Body of pancreas (tissue), 4 donors: ENCODE measurements around the gene KLK8. TPM values are rescaled to one million over a fixed set of nuclear protein-coding genes. Genes with fewer than 3 reads are reported as not detected.
"Not testable (repeated sequence)": the region's sequence is repeated elsewhere in the genome, so short reads cannot be mapped to it uniquely, and the experiment has no call there.

Source experiments
- ATAC-seq: fragments of 150-250 bp; one replicate; pipeline ENCODE4 v1.9.1; 2016
- DNase-seq, 4 donors: peaks; one replicate each; pipeline ENCODE4 v3.0.0-alpha.2; 2019
- H3K27ac ChIP-seq, 4 donors: fragments of 200-600 bp; sonication (generic); 1 replicate in 3 of 4; 2 replicates in 1 of 4; pipeline versions ENCODE4 v1.5.1 to v1.6.1; 2016 to 2019; ENCODE audit warnings: mild to moderate bottlenecking in 1 of 4, mixed read lengths in 1 of 4, moderate library complexity in 1 of 4
- H3K27me3 ChIP-seq, 2 donors: fragments of 200-600 bp; sonication (generic); one replicate each; pipeline ENCODE4 v1.6.0; 2016; ENCODE audit warnings: mild to moderate bottlenecking in 1 of 2
- H3K36me3 ChIP-seq, 2 donors: fragments of 200-600 bp; sonication (generic); replicated peaks in 1 of 2; 2 replicates each; pipeline ENCODE4 v1.5.1; 2016; ENCODE audit warnings: low read depth in 2 of 2; ENCODE audit not compliant: insufficient read depth in 1 of 2
- H3K4me1 ChIP-seq: fragments of 200-600 bp; sonication (generic); one replicate; pipeline ENCODE4 v1.6.0; 2016
- H3K4me3 ChIP-seq, 2 donors: fragments of 200-600 bp; sonication (generic); 1 replicate in 1 of 2; 2 replicates in 1 of 2; pipeline ENCODE4 v1.5.1; 2016 to 2019
- H3K9me3 ChIP-seq, 3 donors: fragments of 200-600 bp; sonication (generic); 1 replicate in 2 of 3; 2 replicates in 1 of 3; pipeline ENCODE4 v1.5.1; 2016
- CTCF ChIP-seq, 7 experiments: fragments of 450-650 bp in 4 of 7; fragments of 200-600 bp in 3 of 7; sonication (generic) in 3 of 7; IDR thresholded peaks; one replicate each; pipeline ENCODE4 v1.5.1; 2016 to 2019; ENCODE audit warnings: antibody characterized with exemption in 7 of 7
- POLR2A ChIP-seq, 3 donors: fragments of 450-650 bp; IDR thresholded peaks; one replicate each; pipeline ENCODE4 v1.6.1; 2016; ENCODE audit warnings: antibody characterized with exemption in 3 of 3, mild to moderate bottlenecking in 2 of 3
- WGBS, 2 donors: methylation state at CpG; one replicate each; pipeline ENCODE4 v1.1.5; 2017; 5-methylcytosine and 5-hydroxymethylcytosine counted together
- intact Hi-C: fragments of 100-400 bp; cut with DNase I; formaldehyde crosslinking; loops from one replicate; pipeline ENCODE4 v1.15.1; 2023
- total RNA-seq, 2 donors: library from RNA; depleted of rRNA; stranded (reverse); fragments of >200 nt; gene quantifications; one replicate each; pipeline ENCODE4 v1.1.0, GENCODE V29; 2016

Gene KLK8
- total RNA-seq, 2 donors from 2014 or later = not detected

GRCh38 chr19:51000426-51000825 lies 978 bp downstream of the KLK8 start:
- H3K9me3 ChIP-seq = no peaks in the 10 kb centered on the region
- no peaks in the 10 kb centered on the region for H3K27me3 ChIP-seq
- no peaks in the 10 kb centered on the region for H3K4me1 ChIP-seq
- WGBS, 2 donors = 70 to 72% methylated on average over 8 to 10 of the region's 10 CpGs
- ATAC-seq (no peak), DNase-seq (no peak)
- H3K27ac ChIP-seq = no peak overlapping the region
- intact Hi-C loops = no loop called here
- no peak for TF ChIP-seq POLR2A (IDR thresholded peaks at IDR 0.05)
- TF ChIP-seq CTCF (IDR thresholded peaks at IDR 0.05) = no peak
- no peaks in the 10 kb centered on the region for H3K36me3 ChIP-seq
- H3K4me3 ChIP-seq = no peak overlapping the region

GRCh38 chr19:50998686-50999085 lies 2.7 kb downstream of the KLK8 start:
- DNase-seq = no peak
- no peak for TF ChIP-seq CTCF (IDR thresholded peaks at IDR 0.05)
- TF ChIP-seq POLR2A (IDR thresholded peaks at IDR 0.05) = no peak
- H3K27ac ChIP-seq = no peak overlapping the region
- intact Hi-C loops = no loop called here
- no peak overlapping the region for H3K4me3 ChIP-seq
- no peaks in the 10 kb centered on the region for H3K27me3 ChIP-seq
- H3K36me3 ChIP-seq = no peaks in the 10 kb centered on the region
- WGBS, 2 donors = 27 to 35% methylated on average over 4 of the region's 4 CpGs
- H3K9me3 ChIP-seq = no peaks in the 10 kb centered on the region
- H3K4me1 ChIP-seq = no peaks in the 10 kb centered on the region
- no peak for ATAC-seq

GRCh38 chr19:50998061-50998460 lies 3.3 kb downstream of the KLK8 start:
- H3K9me3 ChIP-seq = no peaks in the 10 kb centered on the region
- H3K36me3 ChIP-seq = no peaks in the 10 kb centered on the region
- no peaks in the 10 kb centered on the region for H3K27me3 ChIP-seq
- no peak overlapping the region for H3K27ac ChIP-seq
- DNase-seq (no peak), ATAC-seq (no peak)
- intact Hi-C loops = no loop called here
- no peaks in the 10 kb centered on the region for H3K4me1 ChIP-seq
- no peak for TF ChIP-seq POLR2A (IDR thresholded peaks at IDR 0.05)
- no peak for TF ChIP-seq CTCF (IDR thresholded peaks at IDR 0.05)
- 43 to 49% methylated on average over 5 of the region's 5 CpGs for WGBS, 2 donors
- H3K4me3 ChIP-seq = no peak overlapping the region

GRCh38 chr19:50994129-50994528 lies 7.3 kb downstream of the KLK8 start:
- Histone ChIP-seq H3K4me1 (no peaks in the 10 kb centered on the region), H3K36me3 (no peaks in the 10 kb centered on the region), H3K4me3 (no peak overlapping the region), H3K27ac (no peak overlapping the region), H3K9me3 (no peaks in the 10 kb centered on the region), H3K27me3 (no peaks in the 10 kb centered on the region)
- ATAC-seq (no peak), DNase-seq (no peak)
- 64 to 83% methylated on average over 2 of the region's 2 CpGs for WGBS, 2 donors
- intact Hi-C loops = no loop called here
- TF ChIP-seq CTCF (IDR thresholded peaks at IDR 0.05) (no peak), POLR2A (IDR thresholded peaks at IDR 0.05) (no peak)

- TF ChIP-seq CTCF (IDR thresholded peaks at IDR 0.05) = no peak
- no peak for TF ChIP-seq POLR2A (IDR thresholded peaks at IDR 0.05)
- Histone ChIP-seq H3K4me1 (no peaks in the 10 kb centered on the region), H3K36me3 (no peaks in the 10 kb centered on the region), H3K27ac (no peak overlapping the region), H3K27me3 (no peaks in the 10 kb centered on the region), H3K4me3 (no peak overlapping the region), H3K9me3 (no peaks in the 10 kb centered on the region)
- ATAC-seq (no peak), DNase-seq (no peak)
- 32% methylated on average over 2 of the region's 2 CpGs for WGBS, 2 donors
- intact Hi-C loops = no loop called here
Measured at GRCh38 chr19:50992666-50993035, 8.8 kb downstream of the KLK8 start.

GRCh38 chr19:50984416-50984815 lies 17.0 kb downstream of the KLK8 start:
- intact Hi-C loops = not testable (repeated sequence)

More at GRCh38 chr19:50984416-50984815, 17.0 kb downstream of the KLK8 start:
- not testable (repeated sequence) for ATAC-seq, H3K4me3 ChIP-seq, H3K9me3 ChIP-seq, H3K27me3 ChIP-seq, H3K4me1 ChIP-seq, H3K36me3 ChIP-seq, DNase-seq, H3K27ac ChIP-seq
- WGBS, 2 donors = 74 to 82% methylated on average over 14 of the region's 14 CpGs
